ENCODE results near the gene GSK3A. TPM values are rescaled to one million over a fixed set of nuclear protein-coding genes. Genes with fewer than 3 reads are reported as not detected.

GSK3A gene
- total RNA-seq, 1 donor from 2014 or later = 68.0 TPM

DNA sequence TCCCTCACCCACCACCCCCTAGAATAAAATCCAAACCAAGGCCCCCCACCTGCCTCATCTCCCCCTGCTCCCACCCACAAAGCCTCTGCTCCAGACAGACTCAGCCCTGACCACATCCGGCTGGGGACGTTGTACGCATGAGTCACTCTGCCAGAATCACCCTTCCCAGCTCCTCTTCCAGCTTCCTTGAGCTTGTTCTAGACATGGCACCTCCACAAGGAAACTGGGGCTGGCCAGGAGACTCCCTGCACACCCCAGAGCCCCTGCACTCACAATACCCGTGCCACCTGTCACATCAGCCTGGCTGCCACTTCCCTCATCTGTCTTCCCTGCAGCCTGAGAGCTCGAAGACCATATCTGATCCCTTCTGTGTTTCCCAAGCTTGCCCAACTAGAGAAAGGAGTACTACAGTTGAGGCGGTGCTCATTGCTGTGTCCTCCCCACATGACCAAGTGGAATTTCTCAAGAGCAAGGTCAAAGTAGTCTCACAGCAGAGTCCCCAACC, 34.6 kb downstream of the GSK3A start:
- Mint-ChIP-seq H3K27me3 (ENCODE audit: low read depth) (no peaks in the 10 kb centered on the region), H3K36me3 (ENCODE audit: low read depth) (peaks cover 6% of the 10 kb centered on the region), H3K9me3 (no peaks in the 10 kb centered on the region), H3K4me3 (no peak overlapping the region), H3K4me1 (no peaks in the 10 kb centered on the region), H3K27ac (ENCODE audit: unreplicated experiment) (peak overlapping the region; percentile 63)
- DNase-seq (ENCODE audit: low read depth, low spot score) = no peak
- TF ChIP-seq, protein P1, sequence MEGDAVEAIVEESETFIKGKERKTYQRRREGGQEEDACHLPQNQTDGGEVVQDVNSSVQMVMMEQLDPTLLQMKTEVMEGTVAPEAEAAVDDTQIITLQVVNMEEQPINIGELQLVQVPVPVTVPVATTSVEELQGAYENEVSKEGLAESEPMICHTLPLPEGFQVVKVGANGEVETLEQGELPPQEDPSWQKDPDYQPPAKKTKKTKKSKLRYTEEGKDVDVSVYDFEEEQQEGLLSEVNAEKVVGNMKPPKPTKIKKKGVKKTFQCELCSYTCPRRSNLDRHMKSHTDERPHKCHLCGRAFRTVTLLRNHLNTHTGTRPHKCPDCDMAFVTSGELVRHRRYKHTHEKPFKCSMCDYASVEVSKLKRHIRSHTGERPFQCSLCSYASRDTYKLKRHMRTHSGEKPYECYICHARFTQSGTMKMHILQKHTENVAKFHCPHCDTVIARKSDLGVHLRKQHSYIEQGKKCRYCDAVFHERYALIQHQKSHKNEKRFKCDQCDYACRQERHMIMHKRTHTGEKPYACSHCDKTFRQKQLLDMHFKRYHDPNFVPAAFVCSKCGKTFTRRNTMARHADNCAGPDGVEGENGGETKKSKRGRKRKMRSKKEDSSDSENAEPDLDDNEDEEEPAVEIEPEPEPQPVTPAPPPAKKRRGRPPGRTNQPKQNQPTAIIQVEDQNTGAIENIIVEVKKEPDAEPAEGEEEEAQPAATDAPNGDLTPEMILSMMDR (conservative IDR thresholded peaks at IDR 0.05) = no peak

DNA sequence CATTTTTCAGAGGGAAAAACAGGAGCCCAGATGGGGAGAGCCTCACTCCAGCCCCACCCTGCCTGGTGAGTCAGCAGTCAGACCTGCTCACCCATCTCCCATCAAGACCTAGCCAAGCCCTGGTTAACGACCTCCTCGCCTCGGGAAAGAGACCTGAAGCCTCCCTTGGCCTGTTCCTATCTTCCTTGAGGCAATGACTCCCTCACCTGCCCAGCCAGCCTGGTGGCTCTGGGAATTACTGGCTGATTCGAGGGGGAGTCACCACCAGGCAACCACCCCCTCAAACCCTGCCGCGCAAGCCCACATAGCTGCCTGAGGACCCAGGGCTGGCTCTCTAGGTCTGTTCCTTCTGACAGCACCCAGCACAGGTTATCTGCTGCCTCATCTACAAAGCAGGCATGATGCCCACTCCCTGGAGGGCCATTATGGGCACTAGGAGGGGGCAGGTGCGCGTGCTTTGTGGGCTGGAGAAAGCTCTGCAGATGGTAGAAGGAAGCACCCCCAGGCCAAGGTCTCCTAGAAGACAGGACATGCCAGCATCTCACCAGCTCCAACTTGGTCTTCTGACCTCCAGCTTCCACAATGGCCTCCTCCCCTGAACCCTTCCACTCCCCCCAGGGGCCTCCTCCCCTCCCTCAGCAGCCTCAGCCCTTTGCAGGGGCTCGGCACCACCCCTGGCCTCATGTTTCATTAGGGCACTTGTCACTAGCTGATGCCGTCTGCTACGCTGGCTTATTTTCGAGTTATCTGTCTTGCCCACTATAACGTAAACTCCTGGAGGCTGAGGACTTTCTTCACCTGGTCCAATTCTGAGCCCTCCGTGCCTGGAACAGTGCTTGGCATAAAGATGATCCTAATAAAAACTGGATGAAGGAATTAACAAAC, 35.3 kb downstream of the GSK3A start:
- H3K9me3 Mint-ChIP-seq = no peaks in the 10 kb centered on the region
- TF ChIP-seq, protein P1 (conservative IDR thresholded peaks at IDR 0.05) = no peak
- no peak overlapping the region for H3K4me3 Mint-ChIP-seq
- no peak overlapping the region for H3K27ac Mint-ChIP-seq (ENCODE audit: unreplicated experiment)
- no peaks in the 10 kb centered on the region for H3K27me3 Mint-ChIP-seq (ENCODE audit: low read depth)
- no peak for DNase-seq (ENCODE audit: low read depth, low spot score)
- peaks cover 6% of the 10 kb centered on the region for H3K36me3 Mint-ChIP-seq (ENCODE audit: low read depth)
- no peaks in the 10 kb centered on the region for H3K4me1 Mint-ChIP-seq

DNA sequence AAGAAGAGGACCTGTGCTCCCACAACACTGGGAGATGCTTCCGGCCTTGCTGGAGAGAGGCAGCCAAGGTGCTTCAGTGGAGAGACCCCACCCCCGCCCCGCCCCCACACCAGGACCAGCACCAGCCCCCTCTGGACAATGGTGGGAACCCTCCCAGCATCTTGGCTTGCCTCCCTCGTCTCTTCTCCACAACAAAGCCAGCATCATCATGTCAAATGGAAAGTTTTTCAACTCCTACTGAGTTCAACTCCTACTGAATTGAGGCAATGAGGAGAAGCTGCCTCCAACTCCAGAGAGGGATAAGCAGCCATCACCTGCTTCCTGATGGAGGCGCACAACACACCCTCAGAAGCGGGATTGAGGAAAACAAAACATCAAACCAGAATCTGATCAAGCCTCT, 37.7 kb downstream of the GSK3A start:
- Mint-ChIP-seq H3K27ac (ENCODE audit: unreplicated experiment) (no peak overlapping the region), H3K36me3 (ENCODE audit: low read depth) (peaks cover 3% of the 10 kb centered on the region), H3K4me3 (no peak overlapping the region), H3K27me3 (ENCODE audit: low read depth) (no peaks in the 10 kb centered on the region), H3K4me1 (no peaks in the 10 kb centered on the region), H3K9me3 (no peaks in the 10 kb centered on the region)
- DNase-seq (ENCODE audit: low read depth, low spot score) = no peak
- TF ChIP-seq, protein P1 (conservative IDR thresholded peaks at IDR 0.05) = no peak

DNA sequence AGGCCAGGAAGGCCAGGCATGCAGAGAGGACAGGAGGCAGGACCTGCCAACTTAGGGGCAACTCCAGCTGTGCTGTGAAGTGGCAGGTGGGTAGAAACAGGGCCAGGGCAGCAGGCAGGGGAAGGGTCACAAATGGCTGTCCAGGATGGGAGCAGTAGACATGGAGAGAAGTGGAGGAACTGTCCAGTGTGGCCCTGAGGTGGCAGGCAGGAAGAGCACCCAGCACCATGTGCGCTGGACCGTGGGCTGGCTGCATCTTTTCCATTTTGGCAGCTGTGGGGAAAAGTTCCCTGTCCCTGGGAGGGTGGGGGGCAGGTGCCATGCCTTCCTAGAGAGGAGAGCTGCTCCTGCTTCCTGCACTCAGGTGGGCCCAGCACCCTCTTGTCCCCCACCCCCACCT, 38.7 kb downstream of the GSK3A start:
- H3K4me1 Mint-ChIP-seq = no peaks in the 10 kb centered on the region
- H3K27ac Mint-ChIP-seq (ENCODE audit: unreplicated experiment) = no peak overlapping the region
- DNase-seq (ENCODE audit: low read depth, low spot score) = no peak
- TF ChIP-seq, protein P1 (conservative IDR thresholded peaks at IDR 0.05) = no peak
- no peaks in the 10 kb centered on the region for H3K9me3 Mint-ChIP-seq
- no peaks in the 10 kb centered on the region for H3K27me3 Mint-ChIP-seq (ENCODE audit: low read depth)
- no peak overlapping the region for H3K4me3 Mint-ChIP-seq
- H3K36me3 Mint-ChIP-seq (ENCODE audit: low read depth) = peaks cover 3% of the 10 kb centered on the region

DNA sequence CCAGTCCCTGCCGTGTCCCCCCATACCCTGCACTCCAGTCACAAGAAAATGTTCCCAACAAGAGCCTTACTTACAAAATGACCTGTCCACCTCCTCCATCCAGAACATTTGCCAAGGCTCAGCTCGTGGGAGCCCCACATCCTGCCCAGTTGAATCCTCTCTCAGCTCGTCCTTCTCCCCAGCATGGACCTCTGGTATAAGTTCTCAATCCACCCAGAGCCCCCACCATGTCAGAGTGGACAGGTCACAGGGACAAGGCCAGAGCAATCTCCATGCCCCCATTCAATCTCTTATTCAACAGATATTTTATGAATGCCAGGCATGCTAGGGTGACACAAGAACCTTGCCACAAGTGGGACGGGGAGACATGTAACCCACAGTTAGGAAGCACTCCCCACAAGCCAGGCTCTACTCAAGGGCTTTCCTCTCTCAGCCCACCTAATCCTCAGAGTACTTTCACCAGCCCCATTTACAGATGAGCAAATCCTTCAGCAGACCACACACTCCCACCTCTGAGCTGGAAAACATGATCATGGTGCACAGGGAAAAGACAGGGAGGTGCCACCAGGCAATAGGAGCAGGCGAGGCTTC, 40.0 kb downstream of the GSK3A start:
- Mint-ChIP-seq H3K36me3 (ENCODE audit: low read depth) (peaks cover 3% of the 10 kb centered on the region), H3K27ac (ENCODE audit: unreplicated experiment) (peak overlapping the region; percentile 5)

More for the DNA sequence above, 40.0 kb downstream of the GSK3A start:
- Mint-ChIP-seq H3K4me1 (no peaks in the 10 kb centered on the region), H3K4me3 (no peak overlapping the region), H3K9me3 (no peaks in the 10 kb centered on the region), H3K27me3 (ENCODE audit: low read depth) (no peaks in the 10 kb centered on the region)
- DNase-seq (ENCODE audit: low read depth, low spot score) = no peak
- TF ChIP-seq, protein P1 (conservative IDR thresholded peaks at IDR 0.05) = no peak

Data from neural crest cell (in vitro differentiated cells).